A673 (cell line): ENCODE results near the gene TRPM3. TPM values are rescaled to one million over a fixed set of nuclear protein-coding genes. Genes with fewer than 3 reads are reported as not detected.

Experiments used
- BruUV-seq: library from RNA; stranded (reverse); fragments of 400-500 nt; replicated peaks from 2 replicates; lab custom pipeline; 2021; lab: Mats Ljungman, UMichigan
- CTCF ChIA-PET: fragments of 300-600 bp; sonication (Branson Sonifier 250); formaldehyde crosslinking; loops from one replicate; lab custom pipeline; 2022; ENCODE audit warnings: antibody characterized with exemption; lab: Charles Lee
- POLR2A ChIA-PET: fragments of 300-600 bp; sonication (Branson Sonifier 250); formaldehyde crosslinking; loops from one replicate; lab custom pipeline; 2022; ENCODE audit warnings: antibody characterized with exemption; ENCODE audit not compliant: low non-redundant PET; lab: Charles Lee
- DNase-seq: peaks from one replicate; pipeline ENCODE4 v3.0.0-alpha.2; 2015; ENCODE audit warnings: low spot score
- H3K27ac ChIP-seq: fragments of 200-600 bp; sonication (generic); 2 replicates; pipeline ENCODE4 v1.5.1; 2016; ENCODE audit warnings: mixed run types, low read depth, mild to moderate bottlenecking, mixed read lengths, antibody characterized with exemption, low read length; ENCODE audit not compliant: poor library complexity, severe bottlenecking
- H3K27me3 ChIP-seq: fragments of 200-600 bp; sonication (generic); replicated peaks from 2 replicates; pipeline ENCODE4 v1.6.1; 2017; ENCODE audit warnings: mixed run types, low read depth, mild to moderate bottlenecking, mixed read lengths, antibody characterized with exemption, low read length; ENCODE audit not compliant: insufficient read depth, poor library complexity
- H3K36me3 ChIP-seq: fragments of 200-600 bp; sonication (generic); 2 replicates; pipeline ENCODE4 v1.6.1; 2016; ENCODE audit warnings: mixed run types, mild to moderate bottlenecking, mixed read lengths, antibody characterized with exemption, low read length; ENCODE audit not compliant: insufficient read depth, poor library complexity, severe bottlenecking
- H3K4me1 ChIP-seq: fragments of 200-600 bp; sonication (generic); 2 replicates; pipeline ENCODE4 v1.6.1; 2017; ENCODE audit warnings: mixed run types, mild to moderate bottlenecking, mixed read lengths, antibody characterized with exemption, low read length; ENCODE audit not compliant: insufficient read depth, poor library complexity, severe bottlenecking
- H3K4me3 ChIP-seq: fragments of 200-600 bp; sonication (generic); 2 replicates; pipeline ENCODE4 v1.5.1; 2016; ENCODE audit warnings: low read depth, mixed run types, mild to moderate bottlenecking, mixed read lengths, low read length; ENCODE audit not compliant: poor library complexity, severe bottlenecking
- H3K9me3 ChIP-seq: fragments of 200-600 bp; sonication (generic); 2 replicates; pipeline ENCODE4 v1.6.1; 2016; ENCODE audit warnings: mixed run types, low read depth, mild to moderate bottlenecking, mixed read lengths, antibody characterized with exemption, low read length; ENCODE audit not compliant: poor library complexity, severe bottlenecking
- CTCF ChIP-seq: fragments of 300-800, 200-600 bp; sonication (generic); conservative IDR thresholded peaks from 2 replicates; pipeline ENCODE4 v1.5.1; 2017; ENCODE audit warnings: low read depth, mild to moderate bottlenecking, antibody characterized with exemption, low read length, moderate library complexity, mixed read lengths
- EZH2 ChIP-seq: fragments of 200-600 bp; sonication (generic); IDR thresholded peaks from 2 replicates; pipeline ENCODE4 v1.6.1; 2017; ENCODE audit warnings: borderline replicate concordance, low read depth, mild to moderate bottlenecking, mixed read lengths, antibody characterized with exemption, low read length; ENCODE audit not compliant: poor library complexity, severe bottlenecking
- intact Hi-C: fragments of 100-400 bp; cut with micrococcal nuclease; formaldehyde crosslinking; loops from one replicate; pipeline ENCODE4 v1.10.0; 2022; ENCODE audit not compliant: unreplicated experiment
- total RNA-seq: library from RNA; stranded (reverse); gene quantifications from 2 replicates; pipeline ENCODE4 v1.2.3, GENCODE V29; 2021

Gene TRPM3
- total RNA-seq, 1 experiment from 2014 or later: not detected

- BruUV-seq: no TSS peak
- H3K4me1 ChIP-seq: no peaks in the 10 kb centered on the region
- H3K27me3 ChIP-seq: no peaks in the 10 kb centered on the region
- POLR2A ChIA-PET: no interaction called here
- intact Hi-C loops: loop anchor here (1.0 to 5.0 kb wide), 3 partner anchors 287 to 609 kb away; no protein-coding TSS in a partner anchor
- CTCF ChIA-PET: interaction anchor here (0.6 to 1.4 kb wide), 7 partner anchors 9 to 644 kb away, joined by 3 to 19 read pairs (median 4); no protein-coding TSS in a partner anchor
- DNase-seq: peak; percentile 61
- no peak overlapping the region for H3K27ac ChIP-seq
- no peak for TF ChIP-seq EZH2
- peak; percentile 73 for TF ChIP-seq CTCF
- no peaks in the 10 kb centered on the region for H3K9me3 ChIP-seq
- H3K4me3 ChIP-seq: no peak overlapping the region
- no peaks in the 10 kb centered on the region for H3K36me3 ChIP-seq
These were observed 481.3 kb downstream of the TRPM3 start for GRCh38 chr9:70639853-70640814.

- no TSS peak for BruUV-seq
- DNase-seq: no peak
- POLR2A ChIA-PET: no interaction called here
- TF ChIP-seq CTCF (no peak), EZH2 (no peak)
- H3K4me3 ChIP-seq: no peak overlapping the region
- H3K27me3 ChIP-seq: no peaks in the 10 kb centered on the region
- intact Hi-C loops: no loop called here
- H3K27ac ChIP-seq: no peak overlapping the region
- CTCF ChIA-PET: interaction anchor here (0.6 to 0.7 kb wide), 2 partner anchors 10 to 14 kb away, joined by 4 to 6 read pairs; no protein-coding TSS in a partner anchor
- peaks cover 4% of the 10 kb centered on the region for H3K4me1 ChIP-seq
- H3K9me3 ChIP-seq: no peaks in the 10 kb centered on the region
- no peaks in the 10 kb centered on the region for H3K36me3 ChIP-seq
These were observed 485.6 kb downstream of the TRPM3 start for GRCh38 chr9:70635790-70636189.

GRCh38 chr9:70634696-70635095 is 486.7 kb downstream of the TRPM3 start:
- ChIA-PET CTCF (no interaction called here), POLR2A (no interaction called here)

More at GRCh38 chr9:70634696-70635095, 486.7 kb downstream of the TRPM3 start:
- Histone ChIP-seq H3K4me1 (peaks cover 7% of the 10 kb centered on the region), H3K36me3 (no peaks in the 10 kb centered on the region), H3K9me3 (no peaks in the 10 kb centered on the region), H3K4me3 (no peak overlapping the region), H3K27ac (no peak overlapping the region), H3K27me3 (no peaks in the 10 kb centered on the region)
- no TSS peak for BruUV-seq
- DNase-seq: no peak
- intact Hi-C loops: no loop called here
- TF ChIP-seq EZH2: no peak
- no peak for TF ChIP-seq CTCF
